ENCODE results near the gene HID1. TPM values are rescaled to one million over a fixed set of nuclear protein-coding genes. Genes with fewer than 3 reads are reported as not detected.

Gene HID1
- total RNA-seq, 4 donors from 2014 or later = 80.0 to 148 (median 124) TPM

DNA sequence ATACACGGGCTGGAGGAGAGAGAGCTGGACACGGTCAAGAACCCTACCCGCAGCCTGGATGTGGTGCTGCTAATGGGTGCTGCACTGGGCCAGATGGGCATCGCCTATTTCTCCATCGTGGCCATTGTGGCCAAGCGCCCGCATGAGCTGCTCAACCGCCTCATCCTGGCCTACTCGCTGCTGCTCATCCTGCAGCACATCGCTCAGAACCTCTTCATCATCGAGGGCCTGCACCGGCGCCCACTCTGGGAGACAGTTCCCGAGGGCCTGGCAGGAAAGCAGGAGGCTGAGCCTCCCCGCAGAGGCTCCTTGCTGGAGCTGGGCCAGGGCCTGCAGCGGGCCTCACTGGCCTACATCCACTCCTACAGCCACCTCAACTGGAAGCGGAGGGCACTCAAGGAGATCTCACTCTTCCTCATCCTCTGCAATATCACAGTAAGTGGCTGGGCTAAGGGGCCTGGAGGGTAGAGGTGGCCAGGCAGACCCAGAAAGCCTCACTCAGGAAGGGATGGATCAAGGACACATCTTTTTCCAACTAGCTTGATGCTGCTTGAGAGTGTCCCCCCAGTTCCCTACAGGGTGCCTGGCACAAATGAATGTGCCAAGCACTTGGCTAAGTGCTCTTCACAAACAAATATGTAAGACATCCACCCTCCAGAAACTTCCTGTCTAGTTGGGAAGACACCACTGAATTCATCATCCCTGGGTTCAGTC lies 25.4 kb downstream of the HID1 start:
- H3K27me3 ChIP-seq = no peaks in the 10 kb centered on the region
- no peak for TF ChIP-seq POLR2A (IDR thresholded peaks at IDR 0.05)
- TF ChIP-seq, protein P1, sequence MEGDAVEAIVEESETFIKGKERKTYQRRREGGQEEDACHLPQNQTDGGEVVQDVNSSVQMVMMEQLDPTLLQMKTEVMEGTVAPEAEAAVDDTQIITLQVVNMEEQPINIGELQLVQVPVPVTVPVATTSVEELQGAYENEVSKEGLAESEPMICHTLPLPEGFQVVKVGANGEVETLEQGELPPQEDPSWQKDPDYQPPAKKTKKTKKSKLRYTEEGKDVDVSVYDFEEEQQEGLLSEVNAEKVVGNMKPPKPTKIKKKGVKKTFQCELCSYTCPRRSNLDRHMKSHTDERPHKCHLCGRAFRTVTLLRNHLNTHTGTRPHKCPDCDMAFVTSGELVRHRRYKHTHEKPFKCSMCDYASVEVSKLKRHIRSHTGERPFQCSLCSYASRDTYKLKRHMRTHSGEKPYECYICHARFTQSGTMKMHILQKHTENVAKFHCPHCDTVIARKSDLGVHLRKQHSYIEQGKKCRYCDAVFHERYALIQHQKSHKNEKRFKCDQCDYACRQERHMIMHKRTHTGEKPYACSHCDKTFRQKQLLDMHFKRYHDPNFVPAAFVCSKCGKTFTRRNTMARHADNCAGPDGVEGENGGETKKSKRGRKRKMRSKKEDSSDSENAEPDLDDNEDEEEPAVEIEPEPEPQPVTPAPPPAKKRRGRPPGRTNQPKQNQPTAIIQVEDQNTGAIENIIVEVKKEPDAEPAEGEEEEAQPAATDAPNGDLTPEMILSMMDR (IDR thresholded peaks at IDR 0.05) = no peak

DNA sequence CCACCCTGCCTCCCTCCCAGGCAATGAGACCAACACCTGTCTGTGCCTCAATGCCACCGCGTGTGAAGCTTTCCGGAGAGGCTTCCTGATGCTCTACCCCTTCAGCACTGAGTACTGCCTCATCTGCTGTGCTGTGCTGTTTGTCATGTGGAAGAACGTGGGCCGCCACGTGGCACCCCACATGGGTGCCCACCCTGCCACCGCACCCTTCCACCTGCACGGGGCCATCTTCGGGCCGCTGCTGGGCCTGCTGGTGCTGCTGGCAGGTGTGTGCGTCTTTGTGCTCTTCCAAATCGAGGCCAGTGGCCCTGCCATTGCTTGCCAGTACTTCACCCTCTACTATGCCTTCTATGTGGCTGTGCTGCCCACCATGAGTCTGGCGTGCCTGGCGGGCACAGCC lies 25.9 kb downstream of the HID1 start:
- peaks cover 0 to 9% (median 0%) of the 10 kb centered on the region in 4 donors for H3K4me1 ChIP-seq
- H3K36me3 ChIP-seq = no peaks in the 10 kb centered on the region
- no peaks in the 10 kb centered on the region for H3K27me3 ChIP-seq
- TF ChIP-seq POLR2A (IDR thresholded peaks at IDR 0.05) = no peak
- TF ChIP-seq, protein P1 (IDR thresholded peaks at IDR 0.05) = no peak
- H3K4me3 ChIP-seq = no peak overlapping the region
- no peak overlapping the region for H3K27ac ChIP-seq
- no peaks in the 10 kb centered on the region for H3K9me3 ChIP-seq
- no peak for DNase-seq

More for the DNA sequence above, 25.4 kb downstream of the HID1 start:
- no peak overlapping the region for H3K4me3 ChIP-seq
- peaks cover 0 to 15% (median 0%) of the 10 kb centered on the region in 4 donors for H3K4me1 ChIP-seq
- no peaks in the 10 kb centered on the region for H3K36me3 ChIP-seq
- H3K9me3 ChIP-seq = no peaks in the 10 kb centered on the region
- no peak overlapping the region for H3K27ac ChIP-seq
- DNase-seq = no peak

DNA sequence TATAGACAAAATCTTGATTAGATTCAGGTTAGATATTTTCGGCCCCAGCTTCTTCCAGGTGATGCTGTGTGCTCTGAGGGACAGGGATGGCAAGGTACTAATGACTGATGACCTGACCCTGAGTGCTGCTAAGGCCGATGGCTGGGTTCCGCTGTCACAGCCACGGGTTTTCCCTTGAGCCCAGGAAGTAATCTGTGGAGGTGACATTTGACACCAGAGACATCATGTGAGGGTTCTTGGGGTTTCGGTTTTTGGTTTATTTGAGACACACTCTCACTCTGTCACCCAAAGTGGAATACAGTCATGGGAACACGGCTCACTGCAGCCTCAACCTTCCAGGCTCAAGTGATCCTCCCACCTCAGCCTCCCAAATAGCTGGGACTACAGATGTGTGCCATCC lies 27.0 kb downstream of the HID1 start:
- DNase-seq = no peak
- no peaks in the 10 kb centered on the region for H3K36me3 ChIP-seq
- no peak overlapping the region for H3K27ac ChIP-seq
- TF ChIP-seq POLR2A (IDR thresholded peaks at IDR 0.05) = no peak
- TF ChIP-seq, protein P1 (IDR thresholded peaks at IDR 0.05) = no peak
- H3K4me1 ChIP-seq = no peaks in the 10 kb centered on the region
- no peaks in the 10 kb centered on the region for H3K27me3 ChIP-seq
- no peak overlapping the region for H3K4me3 ChIP-seq
- no peaks in the 10 kb centered on the region for H3K9me3 ChIP-seq

DNA sequence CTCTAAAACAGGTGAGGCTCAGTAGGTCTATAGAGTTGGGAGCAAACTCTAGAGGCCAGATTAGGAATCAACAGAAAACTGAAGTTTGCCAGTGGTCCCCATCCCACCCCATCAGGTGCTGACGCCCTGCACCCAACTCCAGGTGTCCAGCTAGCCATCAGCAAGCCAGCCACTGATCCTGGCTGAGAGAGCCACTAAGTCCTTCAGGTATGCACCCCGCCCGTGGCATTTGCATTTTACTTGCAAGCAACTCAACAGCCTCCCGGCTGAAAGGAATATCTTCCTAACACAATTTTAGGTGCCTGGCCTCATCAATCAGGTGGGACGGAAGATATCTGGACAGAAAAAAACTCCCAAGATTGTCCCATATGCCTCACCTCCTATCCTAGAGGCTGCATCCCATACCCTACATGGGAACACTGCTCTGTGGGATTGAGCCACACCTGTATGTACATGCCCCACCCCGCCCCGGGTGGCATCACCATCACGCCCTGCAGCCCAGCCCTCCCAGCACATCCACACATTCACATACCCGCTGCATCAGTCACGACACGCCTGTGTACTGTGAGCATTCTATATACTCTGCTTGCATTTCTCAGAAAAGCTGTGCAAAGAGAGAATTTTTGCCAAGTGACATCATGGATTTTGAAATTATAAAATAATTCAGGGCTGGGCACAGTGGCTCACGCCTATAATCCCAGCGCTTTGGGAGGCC lies 28.6 kb downstream of the HID1 start:
- no peaks in the 10 kb centered on the region for H3K27me3 ChIP-seq
- DNase-seq = peak in 2 of 3 donors; percentile 77 to 80
- H3K4me3 ChIP-seq = no peak overlapping the region
- no peaks in the 10 kb centered on the region for H3K9me3 ChIP-seq
- no peaks in the 10 kb centered on the region for H3K36me3 ChIP-seq
- H3K4me1 ChIP-seq = no peaks in the 10 kb centered on the region
- peak in 1 of 2 donors; percentile 31 for TF ChIP-seq POLR2A (IDR thresholded peaks at IDR 0.05)
- TF ChIP-seq, protein P1 (IDR thresholded peaks at IDR 0.05) = no peak
- peak overlapping the region in 1 of 4 donors; percentile 11 for H3K27ac ChIP-seq

DNA sequence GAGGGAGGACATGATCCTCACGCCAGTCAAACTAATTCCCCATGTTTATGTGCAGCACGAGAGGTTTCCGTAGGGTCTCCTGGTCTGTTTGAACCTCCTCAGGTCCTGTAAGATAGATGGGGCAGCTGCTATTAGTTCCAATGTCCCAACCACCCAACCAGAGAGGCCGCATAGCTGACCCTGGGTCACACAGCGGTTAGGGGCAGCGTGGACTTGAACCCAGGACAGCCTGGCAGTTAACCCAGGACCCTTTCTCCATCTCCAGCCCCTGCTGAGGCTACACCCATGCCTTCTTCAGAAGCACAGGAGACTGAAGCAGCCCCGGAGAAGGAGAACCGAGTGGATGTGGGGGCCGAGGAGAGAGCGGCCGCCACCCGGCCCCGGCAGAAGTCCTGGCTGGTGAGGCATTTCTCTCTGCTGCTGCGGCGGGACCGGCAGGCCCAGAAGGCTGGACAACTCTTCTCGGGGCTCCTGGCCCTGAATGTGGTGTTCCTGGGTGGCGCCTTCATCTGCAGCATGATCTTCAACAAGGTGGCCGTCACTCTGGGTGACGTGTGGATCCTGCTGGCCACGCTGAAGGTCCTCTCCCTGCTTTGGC lies 31.3 kb downstream of the HID1 start:
- DNase-seq = no peak
- no peak overlapping the region for H3K4me3 ChIP-seq
- no peaks in the 10 kb centered on the region for H3K9me3 ChIP-seq
- no peaks in the 10 kb centered on the region for H3K36me3 ChIP-seq
- H3K27ac ChIP-seq = no peak overlapping the region
- H3K4me1 ChIP-seq = peaks cover 0 to 9% (median 0%) of the 10 kb centered on the region in 4 donors
- no peak for TF ChIP-seq POLR2A (IDR thresholded peaks at IDR 0.05)
- TF ChIP-seq, protein P1 (IDR thresholded peaks at IDR 0.05) = no peak
- H3K27me3 ChIP-seq = peaks cover 0 to 7% of the 10 kb centered on the region in 2 donors
